ENCODE data around the gene CMSS1.

- TF ChIP-seq CTCF (IDR thresholded peaks at IDR 0.05) (no peak), POLR2A (IDR thresholded peaks at IDR 0.05) (no peak)
Observed at GRCh38 chr3:99848433-99848832, 30.8 kb downstream of the CMSS1 start.

All from uterus (tissue), 2 donors.